ENCODE data around the gene RUNX2.
A peak's percentile ranks its signal among the peaks of the same experiment; 100 is the strongest.

The RUNX2 gene

GRCh38 chr6:45689926-45690615 lies 361.9 kb downstream of the RUNX2 start:
- Histone ChIP-seq H3K9me3 (ENCODE audit: severe bottlenecking) (no peaks in the 10 kb centered on the region), H3K27me3 (ENCODE audit: insufficient read depth, poor library complexity, severe bottlenecking) (no peaks in the 10 kb centered on the region), H3K27ac (ENCODE audit: poor library complexity, severe bottlenecking) (no peak overlapping the region), H3K4me3 (ENCODE audit: severe bottlenecking) (no peak overlapping the region), H3K36me3 (ENCODE audit: low read depth) (no peaks in the 10 kb centered on the region), H3K4me1 (ENCODE audit: insufficient read depth, poor library complexity, severe bottlenecking) (peaks cover 4% of the 10 kb centered on the region)
- no peak for DNase-seq (ENCODE audit: low spot score)
- no peak for TF ChIP-seq CTCF (IDR thresholded peaks at IDR 0.05; ENCODE audit: poor library complexity, severe bottlenecking)
- no peak for ATAC-seq (ENCODE audit: low read depth)

GRCh38 chr6:45690846-45691245 lies 362.7 kb downstream of the RUNX2 start:
- DNase-seq (ENCODE audit: low spot score): no peak

GRCh38 chr6:45691426-45691825 lies 363.3 kb downstream of the RUNX2 start:
- Histone ChIP-seq H3K36me3 (ENCODE audit: low read depth) (no peaks in the 10 kb centered on the region), H3K27ac (ENCODE audit: poor library complexity, severe bottlenecking) (no peak overlapping the region), H3K27me3 (ENCODE audit: insufficient read depth, poor library complexity, severe bottlenecking) (no peaks in the 10 kb centered on the region), H3K4me1 (ENCODE audit: insufficient read depth, poor library complexity, severe bottlenecking) (peaks cover 4% of the 10 kb centered on the region), H3K9me3 (ENCODE audit: severe bottlenecking) (no peaks in the 10 kb centered on the region), H3K4me3 (ENCODE audit: severe bottlenecking) (no peak overlapping the region)
- DNase-seq (ENCODE audit: low spot score): no peak
- no peak for ATAC-seq (ENCODE audit: low read depth)
- no peak for TF ChIP-seq CTCF (IDR thresholded peaks at IDR 0.05; ENCODE audit: poor library complexity, severe bottlenecking)

More at GRCh38 chr6:45690846-45691245, 362.7 kb downstream of the RUNX2 start:
- Histone ChIP-seq H3K27ac (ENCODE audit: poor library complexity, severe bottlenecking) (no peak overlapping the region), H3K4me3 (ENCODE audit: severe bottlenecking) (no peak overlapping the region), H3K9me3 (ENCODE audit: severe bottlenecking) (no peaks in the 10 kb centered on the region), H3K36me3 (ENCODE audit: low read depth) (no peaks in the 10 kb centered on the region), H3K4me1 (ENCODE audit: insufficient read depth, poor library complexity, severe bottlenecking) (peaks cover 4% of the 10 kb centered on the region), H3K27me3 (ENCODE audit: insufficient read depth, poor library complexity, severe bottlenecking) (no peaks in the 10 kb centered on the region)
- no peak for TF ChIP-seq CTCF (IDR thresholded peaks at IDR 0.05; ENCODE audit: poor library complexity, severe bottlenecking)
- peak; percentile 63; the same call in 2 of the 3 replicates for ATAC-seq (ENCODE audit: low read depth)

- Histone ChIP-seq H3K4me3 (ENCODE audit: severe bottlenecking) (no peak overlapping the region), H3K9me3 (ENCODE audit: severe bottlenecking) (no peaks in the 10 kb centered on the region), H3K27me3 (ENCODE audit: insufficient read depth, poor library complexity, severe bottlenecking) (no peaks in the 10 kb centered on the region), H3K4me1 (ENCODE audit: insufficient read depth, poor library complexity, severe bottlenecking) (peaks cover 8% of the 10 kb centered on the region), H3K36me3 (ENCODE audit: low read depth) (no peaks in the 10 kb centered on the region), H3K27ac (ENCODE audit: poor library complexity, severe bottlenecking) (no peak overlapping the region)
- no peak for TF ChIP-seq CTCF (IDR thresholded peaks at IDR 0.05; ENCODE audit: poor library complexity, severe bottlenecking)
- DNase-seq (ENCODE audit: low spot score) (no peak), ATAC-seq (ENCODE audit: low read depth) (no peak)
Observed at GRCh38 chr6:45692021-45692420, 363.9 kb downstream of the RUNX2 start.

- DNase-seq (ENCODE audit: low spot score) (no peak), ATAC-seq (ENCODE audit: low read depth) (no peak)
- H3K4me3 ChIP-seq (ENCODE audit: severe bottlenecking): no peak overlapping the region
- H3K9me3 ChIP-seq (ENCODE audit: severe bottlenecking): no peaks in the 10 kb centered on the region
- no peaks in the 10 kb centered on the region for H3K36me3 ChIP-seq (ENCODE audit: low read depth)
- peak overlapping the region; percentile 54 for H3K27ac ChIP-seq (ENCODE audit: poor library complexity, severe bottlenecking)
- no peaks in the 10 kb centered on the region for H3K27me3 ChIP-seq (ENCODE audit: insufficient read depth, poor library complexity, severe bottlenecking)
- TF ChIP-seq CTCF (IDR thresholded peaks at IDR 0.05; ENCODE audit: poor library complexity, severe bottlenecking): no peak
- peaks cover 21% of the 10 kb centered on the region for H3K4me1 ChIP-seq (ENCODE audit: insufficient read depth, poor library complexity, severe bottlenecking)
Observed at GRCh38 chr6:45696738-45697137, 368.6 kb downstream of the RUNX2 start.

All from RWPE2 (cell line).